K562 (cell line): ENCODE data around the gene PLEKHO1. TPM values are rescaled to one million over a fixed set of nuclear protein-coding genes. Genes with fewer than 3 reads are reported as not detected.

Experiments
- ARNT ChIP-seq, 2 experiments: fragments of 450-650 bp; IDR thresholded peaks; 2 replicates each; pipeline ENCODE4 v1.6.1; 2016; ENCODE audit warnings: mild to moderate bottlenecking in 1 of 2
- ASH1L ChIP-seq: fragments of 450-650 bp; IDR thresholded peaks from 2 replicates; pipeline ENCODE4 v1.6.1; 2018; ENCODE audit warnings: borderline replicate concordance, mild to moderate bottlenecking, low read depth; ENCODE audit not compliant: partially characterized antibody
- CCNT2 ChIP-seq: IDR thresholded peaks from 2 replicates; pipeline ENCODE4 v1.6.1; 2011; ENCODE audit warnings: borderline replicate concordance, low read depth, mild to moderate bottlenecking, moderate library complexity, mixed read lengths, low read length; ENCODE audit not compliant: insufficient read length; ENCODE audit errors: extremely low read depth
- ELK1 ChIP-seq: sonication (generic); formaldehyde crosslinking; IDR thresholded peaks from 2 replicates; pipeline ENCODE4 v1.8.1; 2022; ENCODE audit warnings: missing genetic modification reagents
- EP300 ChIP-seq: IDR thresholded peaks from 2 replicates; pipeline ENCODE4 v1.6.1; 2012; ENCODE audit warnings: low read length, improper control_type of control experiment
- ESRRA ChIP-seq: fragments of 450-650 bp; IDR thresholded peaks from 2 replicates; pipeline ENCODE4 v1.6.1; 2014; ENCODE audit warnings: low read depth, mild to moderate bottlenecking, moderate library complexity, borderline replicate concordance
- HDAC3 ChIP-seq: fragments of 450-650 bp; IDR thresholded peaks from 2 replicates; pipeline ENCODE4 v1.6.1; 2018; ENCODE audit warnings: borderline replicate concordance, mild to moderate bottlenecking, moderate library complexity; ENCODE audit not compliant: partially characterized antibody
- JUND ChIP-seq, 2 experiments: IDR thresholded peaks; 2 replicates in 1 of 2; 3 replicates in 1 of 2; pipeline ENCODE4 v1.6.1; 2011; ENCODE audit warnings: borderline replicate concordance in 2 of 2, low read depth in 2 of 2, low read length in 2 of 2, improper control_type of control experiment in 1 of 2, missing biosample characterization in 1 of 2, missing genetic modification characterization in 1 of 2, missing genetic modification reagents in 1 of 2
- MAFK ChIP-seq: IDR thresholded peaks from 2 replicates; pipeline ENCODE4 v1.6.1; 2011; ENCODE audit warnings: low read length, improper control_type of control experiment
- NR0B1 ChIP-seq: fragments of 450-650 bp; IDR thresholded peaks from one replicate; pipeline ENCODE4 v1.6.1; 2018; ENCODE audit warnings: mild to moderate bottlenecking, moderate library complexity; ENCODE audit not compliant: partially characterized antibody
- PKNOX1 ChIP-seq: fragments of 450-650 bp; IDR thresholded peaks from 2 replicates; pipeline ENCODE4 v1.6.1; 2016
- RAD21 ChIP-seq, 2 experiments: fragments of 250-450 bp in 1 of 2; fragments of 450-650 bp in 1 of 2; sonication (Bioruptor Pico) in 1 of 2; formaldehyde crosslinking in 1 of 2; IDR thresholded peaks in 1 of 2; conservative IDR thresholded peaks in 1 of 2; 2 replicates each; pipeline versions ENCODE4 v1.4.0 to v1.8.0; 2020 to 2022; ENCODE audit warnings: mild to moderate bottlenecking in 2 of 2, moderate library complexity in 1 of 2
- RCOR1 ChIP-seq, 2 experiments: IDR thresholded peaks; 2 replicates each; pipeline ENCODE4 v1.6.1; 2012; ENCODE audit warnings: low read depth in 2 of 2, low read length in 2 of 2, borderline replicate concordance in 1 of 2, improper control_type of control experiment in 1 of 2
- SOX6 ChIP-seq: fragments of 450-650 bp; IDR thresholded peaks from 2 replicates; pipeline ENCODE4 v1.6.1; 2014; ENCODE audit warnings: mild to moderate bottlenecking
- STAT6 ChIP-seq: sonication (generic); formaldehyde crosslinking; IDR thresholded peaks from 2 replicates; pipeline ENCODE4 v1.8.1; 2023; ENCODE audit warnings: mild to moderate bottlenecking, missing genetic modification reagents
- TEAD1 ChIP-seq, 2 experiments: fragments of 450-650 bp in 1 of 2; sonication (generic) in 1 of 2; formaldehyde crosslinking; IDR thresholded peaks; 2 replicates each; pipeline versions ENCODE4 v1.4.0 to v1.8.0; 2020 to 2022; ENCODE audit warnings: mild to moderate bottlenecking in 2 of 2, missing genetic modification reagents in 1 of 2
- THAP12 ChIP-seq: fragments of 250-450 bp; sonication (Bioruptor Pico); IDR thresholded peaks from 2 replicates; pipeline ENCODE4 v1.9.0; 2021; ENCODE audit warnings: mild to moderate bottlenecking, inconsistent platforms
- ZNF124 ChIP-seq: sonication (generic); formaldehyde crosslinking; IDR thresholded peaks from 2 replicates; pipeline ENCODE4 v1.8.1; 2022; ENCODE audit warnings: missing genetic modification reagents
- ZNF75A ChIP-seq: fragments of 450-650 bp; formaldehyde crosslinking; IDR thresholded peaks from 2 replicates; pipeline ENCODE4 v1.4.0; 2020; ENCODE audit warnings: mild to moderate bottlenecking
- polyA plus RNA-seq, 8 experiments: library from polyadenylated mRNA; depleted of rRNA in 4 of 8; stranded (reverse) in 5 of 8; unstranded in 3 of 8; fragments of >200 nt; fragmentation: Nextera tagmentation in 2 of 8; fragmentation: Illumina TruSeq in 1 of 8; extraction: Ambion mirVana in 2 of 8; extraction: Trizol in 1 of 8; gene quantifications; 2 replicates each; pipeline versions ENCODE4 v1.2.1 to v1.2.3, GENCODE V29; 2011 to 2014; ENCODE audit warnings: inconsistent platforms in 1 of 8, missing spikeins in 1 of 8
- total RNA-seq, 7 experiments: library from RNA; depleted of rRNA in 6 of 7; stranded (reverse); fragments of >200 nt in 6 of 7; fragmentation: Illumina TruSeq in 2 of 7; extraction: Trizol in 2 of 7; gene quantifications; 2 replicates each; pipeline versions ENCODE4 v1.2.1 to v1.2.3, GENCODE V29; 2011 to 2021; ENCODE audit warnings: low replicate concordance in 1 of 7

Gene PLEKHO1
- total and polyA plus RNA-seq, 9 of the 15 experiments (the other 6 are each of a cell fraction or from before 2014, with no cell fraction given): 0.39 to 16.2 (median 9.6) TPM

- TF ChIP-seq ELK1 (no peak), RCOR1 (IDR thresholded peaks at IDR 0.05; ENCODE audit: borderline replicate concordance in 1 of 2, low read depth in 2 of 2, low read length in 2 of 2) (peak in 1 of 2 experiments; percentile 45; a peak in 1 of 4 replicates), JUND (IDR thresholded peaks at IDR 0.05; ENCODE audit: borderline replicate concordance, low read depth, low read length) (0 out of 2 replicates have a peak, but pooled peaks have one; percentile 5), JUND (tag; IDR thresholded peaks at IDR 0.05; ENCODE audit: borderline replicate concordance, low read depth, low read length) (no peak; the same call in 2 of the 3 replicates), PKNOX1 (0 out of 2 replicates have a peak, but pooled peaks have one; percentile 13), ZNF75A (no peak), ZNF124 (CRISPR knock-in tag) (no peak), ESRRA (peak; percentile 96), STAT6 (CRISPR knock-in tag) (no peak), EP300 (0 out of 2 replicates have a peak, but pooled peaks have one; percentile 10), ASH1L (no peak), RAD21 (CRISPR knock-in tag; conservative IDR thresholded peaks at IDR 0.05 in 1 of 2, IDR thresholded peaks at IDR 0.05 in 1 of 2) (peak in 1 of 2 experiments; percentile 13; a peak in 1 of 4 replicates), HDAC3 (no peak), CCNT2 (peak; percentile 5), THAP12 (CRISPR knock-in tag) (no peak), NR0B1 (no peak), TEAD1 (CRISPR knock-in tag; IDR thresholded peaks at IDR 0.05) (no peak), ARNT (IDR thresholded peaks at IDR 0.05) (no peak), MAFK (no peak), SOX6 (peak; percentile 47; the same call in 1 of the 2 replicates)
Observed at GRCh38 chr1:150144606-150145005, 5.1 kb upstream of the PLEKHO1 start (continued).
